Measurements from ENCODE around the gene ARVCF.

Gene ARVCF

GRCh38 chr22:20002636-20003035, 14.0 kb downstream of the ARVCF start:
- no peak for TF ChIP-seq CTCF (IDR thresholded peaks at IDR 0.05; ENCODE audit: low read depth, low read length)
- no peak overlapping the region for H3K4me3 ChIP-seq (replicated peaks in 1 of 2; ENCODE audit: low read depth in 2 of 2, low read length in 2 of 2)
- no peak for DNase-seq (ENCODE audit: low read depth in 2 of 2)

- no peak for DNase-seq (ENCODE audit: low read depth in 2 of 2)
- no peak overlapping the region for H3K4me3 ChIP-seq (replicated peaks in 1 of 2; ENCODE audit: low read depth in 2 of 2, low read length in 2 of 2)
- TF ChIP-seq CTCF (IDR thresholded peaks at IDR 0.05; ENCODE audit: low read depth, low read length), result no peak
These were observed 14.5 kb downstream of the ARVCF start for GRCh38 chr22:20002128-20002527.

GRCh38 chr22:20001082-20001638, 15.5 kb downstream of the ARVCF start:
- peak; percentile 16 to 34 for DNase-seq (ENCODE audit: low read depth in 2 of 2)
- no peak overlapping the region for H3K4me3 ChIP-seq (replicated peaks in 1 of 2; ENCODE audit: low read depth in 2 of 2, low read length in 2 of 2)
- no peak for TF ChIP-seq CTCF (IDR thresholded peaks at IDR 0.05; ENCODE audit: low read depth, low read length)

GRCh38 chr22:20000246-20001081, 16.2 kb downstream of the ARVCF start:
- no peak for TF ChIP-seq CTCF (IDR thresholded peaks at IDR 0.05; ENCODE audit: low read depth, low read length)
- DNase-seq (ENCODE audit: low read depth in 2 of 2), result no peak
- no peak overlapping the region for H3K4me3 ChIP-seq (replicated peaks in 1 of 2; ENCODE audit: low read depth in 2 of 2, low read length in 2 of 2)

- H3K4me3 ChIP-seq (replicated peaks in 1 of 2; ENCODE audit: low read depth in 2 of 2, low read length in 2 of 2), result no peak overlapping the region
- TF ChIP-seq CTCF (IDR thresholded peaks at IDR 0.05; ENCODE audit: low read depth, low read length), result no peak
- no peak for DNase-seq (ENCODE audit: low read depth in 2 of 2)
These were observed 17.4 kb downstream of the ARVCF start for GRCh38 chr22:19998991-19999820.

GRCh38 chr22:19998232-19998951, 18.2 kb downstream of the ARVCF start:
- no peak for DNase-seq (ENCODE audit: low read depth in 2 of 2)
- no peak for TF ChIP-seq CTCF (IDR thresholded peaks at IDR 0.05; ENCODE audit: low read depth, low read length)
- no peak overlapping the region for H3K4me3 ChIP-seq (replicated peaks in 1 of 2; ENCODE audit: low read depth in 2 of 2, low read length in 2 of 2)

Measured in cardiac fibroblast (primary cell).